Activated gamma-delta T cell (primary cell): ENCODE data around the gene PPARG.
"Not testable (repeated sequence)": the region's sequence is repeated elsewhere in the genome, so short reads cannot be mapped to it uniquely, and the experiment has no call there.

Experiments
- DNase-seq: peaks from one replicate; lab custom pipeline; 2025; lab: John Stamatoyannopoulos, UW

PPARG gene

GRCh38 chr3:12380461-12380860 is 91.6 kb downstream of the PPARG start:
- DNase-seq, result no peak

DNA sequence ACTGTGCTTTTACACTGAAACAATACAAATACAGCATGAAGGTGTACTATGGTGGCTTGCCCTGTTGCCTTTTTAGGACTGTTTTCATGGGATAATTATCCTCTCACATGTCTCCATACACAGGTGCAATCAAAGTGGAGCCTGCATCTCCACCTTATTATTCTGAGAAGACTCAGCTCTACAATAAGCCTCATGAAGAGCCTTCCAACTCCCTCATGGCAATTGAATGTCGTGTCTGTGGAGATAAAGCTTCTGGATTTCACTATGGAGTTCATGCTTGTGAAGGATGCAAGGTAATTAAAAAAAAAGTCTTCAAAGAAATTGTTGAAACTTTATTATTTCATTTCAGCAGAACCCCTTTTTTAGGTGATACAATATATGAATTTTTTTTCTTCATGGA is 92.3 kb downstream of the PPARG start:
- no peak for DNase-seq

GRCh38 chr3:12383218-12383617 is 94.3 kb downstream of the PPARG start:
- DNase-seq, result no peak

- no peak for DNase-seq
Measured at GRCh38 chr3:12384451-12385233, 95.8 kb downstream of the PPARG start.

GRCh38 chr3:12386514-12387291 is 97.8 kb downstream of the PPARG start:
- DNase-seq, result not testable (repeated sequence)

GRCh38 chr3:12388185-12388584 is 99.3 kb downstream of the PPARG start:
- DNase-seq, result no peak

GRCh38 chr3:12392101-12392878 is 103.4 kb downstream of the PPARG start:
- DNase-seq, result no peak

DNA sequence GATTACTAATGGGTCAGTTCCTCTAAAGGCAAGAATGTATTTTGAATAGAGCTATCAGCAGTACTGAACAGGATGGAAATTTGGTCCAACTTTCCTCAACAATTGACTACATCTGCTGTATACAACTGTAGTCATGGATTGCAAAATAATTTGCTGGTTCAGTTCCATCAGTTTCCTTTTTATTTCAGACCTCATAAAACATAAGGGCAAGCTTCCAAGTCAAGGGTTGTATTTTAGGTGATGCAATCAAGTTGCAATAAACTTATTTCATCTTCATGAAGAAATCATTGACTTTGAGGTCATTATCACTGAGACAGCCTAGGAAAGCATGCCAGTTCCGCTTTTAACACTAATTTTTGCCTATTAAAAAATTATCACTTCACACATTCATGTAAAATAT is 105.0 kb downstream of the PPARG start:
- no peak for DNase-seq

GRCh38 chr3:12394569-12395271 is 105.8 kb downstream of the PPARG start:
- DNase-seq, result no peak

DNA sequence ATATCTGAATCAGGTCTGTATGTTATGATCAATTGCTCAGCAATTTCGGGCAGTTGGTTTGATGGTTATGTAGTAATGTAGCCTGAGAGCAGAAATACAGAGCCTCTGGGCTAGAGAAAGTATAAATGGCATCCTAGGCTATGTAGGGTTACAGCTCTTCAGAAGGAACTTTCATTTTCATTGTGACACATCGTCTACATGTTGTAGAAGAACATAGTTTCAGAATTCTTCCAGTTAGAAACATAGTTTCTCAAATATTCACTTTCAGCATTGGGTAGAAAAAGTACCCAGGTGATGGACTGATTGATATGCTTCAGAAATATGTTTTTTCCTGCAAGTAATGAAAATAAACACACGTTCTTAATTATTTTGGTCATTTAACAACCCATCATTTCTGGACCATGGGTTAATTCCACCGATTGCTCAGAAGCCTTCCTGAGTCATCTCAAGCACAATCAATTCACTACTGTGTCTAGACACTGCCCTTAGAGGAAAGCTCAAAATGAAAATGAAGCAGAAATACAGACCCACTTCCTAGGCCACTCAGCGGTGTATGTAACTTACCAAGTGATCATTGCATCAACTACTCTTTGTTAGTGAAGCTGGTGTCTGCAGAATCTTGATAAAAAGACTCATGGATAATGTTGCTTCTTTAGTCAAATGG is 106.6 kb downstream of the PPARG start:
- no peak for DNase-seq

DNA sequence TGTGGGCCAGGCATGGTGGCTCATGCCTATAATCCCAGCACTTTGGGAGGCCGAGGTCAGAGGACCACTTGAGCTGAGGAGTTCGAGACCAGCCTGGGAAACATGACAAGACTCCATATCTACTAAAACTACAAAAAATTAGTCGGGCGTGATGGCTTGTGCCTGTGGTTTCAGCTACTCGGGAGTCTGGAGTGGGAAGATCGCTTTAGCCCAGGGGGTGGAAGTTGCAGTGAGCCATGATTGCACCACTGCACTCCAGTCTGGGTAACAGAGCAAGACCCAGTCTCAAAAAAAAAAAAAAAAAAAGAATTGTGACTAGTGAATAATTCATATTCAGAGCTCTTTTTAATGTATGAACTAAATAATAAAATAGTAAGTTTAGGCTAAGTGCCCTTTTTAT is 107.6 kb downstream of the PPARG start:
- no peak for DNase-seq

GRCh38 chr3:12399226-12399625 is 110.4 kb downstream of the PPARG start:
- no peak for DNase-seq

- no peak for DNase-seq
Measured at GRCh38 chr3:12400616-12401194, 111.8 kb downstream of the PPARG start.

DNA sequence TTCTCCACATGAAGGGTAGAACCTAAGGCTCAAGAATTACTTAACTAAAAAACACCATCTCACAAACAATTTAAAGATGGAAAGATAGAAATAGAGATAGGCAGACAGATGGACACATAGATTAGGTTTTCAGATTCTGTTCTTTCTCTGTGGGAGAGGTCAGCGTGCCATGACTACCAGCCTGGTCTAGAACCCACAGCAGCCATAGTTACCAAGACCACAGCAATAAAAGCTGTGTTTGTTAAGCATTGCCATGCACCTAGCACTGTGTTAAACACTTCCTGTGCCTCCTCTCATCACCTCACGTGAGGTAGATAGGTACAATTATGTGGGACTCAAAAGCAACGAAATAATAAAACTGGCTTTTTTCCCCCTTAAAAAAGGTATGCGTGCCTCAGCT is 112.3 kb downstream of the PPARG start:
- DNase-seq, result no peak

- no peak for DNase-seq
Measured at GRCh38 chr3:12405432-12406272, 116.8 kb downstream of the PPARG start.

GRCh38 chr3:12408984-12409683 is 120.3 kb downstream of the PPARG start:
- DNase-seq, result no peak

GRCh38 chr3:12409684-12410596 is 121.1 kb downstream of the PPARG start:
- DNase-seq, result no peak

DNA sequence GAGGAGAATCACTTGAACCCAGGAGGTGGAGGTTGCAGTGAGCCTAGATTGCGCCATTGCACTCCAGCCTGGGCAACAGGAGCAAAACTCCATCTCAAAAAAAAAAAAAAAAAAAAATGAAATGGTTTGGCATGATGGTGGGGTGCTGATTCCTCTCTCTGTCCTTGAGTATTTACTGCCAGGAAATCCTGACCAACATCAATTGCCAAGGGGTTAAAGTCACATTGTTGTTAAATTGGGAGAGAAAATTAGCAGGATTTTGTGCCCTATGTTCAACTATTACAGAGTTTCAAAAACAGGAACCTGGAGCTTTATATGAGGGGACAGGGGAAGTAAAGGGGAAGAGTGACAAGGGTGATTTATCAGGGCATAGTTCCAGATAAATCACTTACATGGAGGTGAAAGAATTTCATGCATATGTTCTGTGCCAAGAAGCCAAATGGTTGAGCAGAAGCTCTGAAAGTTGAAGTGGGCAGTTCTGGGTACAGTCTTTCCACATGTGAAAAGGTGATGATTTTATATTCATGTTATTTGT is 124.9 kb downstream of the PPARG start:
- DNase-seq, result no peak
